ENCODE measurements around the gene AATF.
A peak's percentile ranks its signal among the peaks of the same experiment; 100 is the strongest.

Gene AATF

DNA sequence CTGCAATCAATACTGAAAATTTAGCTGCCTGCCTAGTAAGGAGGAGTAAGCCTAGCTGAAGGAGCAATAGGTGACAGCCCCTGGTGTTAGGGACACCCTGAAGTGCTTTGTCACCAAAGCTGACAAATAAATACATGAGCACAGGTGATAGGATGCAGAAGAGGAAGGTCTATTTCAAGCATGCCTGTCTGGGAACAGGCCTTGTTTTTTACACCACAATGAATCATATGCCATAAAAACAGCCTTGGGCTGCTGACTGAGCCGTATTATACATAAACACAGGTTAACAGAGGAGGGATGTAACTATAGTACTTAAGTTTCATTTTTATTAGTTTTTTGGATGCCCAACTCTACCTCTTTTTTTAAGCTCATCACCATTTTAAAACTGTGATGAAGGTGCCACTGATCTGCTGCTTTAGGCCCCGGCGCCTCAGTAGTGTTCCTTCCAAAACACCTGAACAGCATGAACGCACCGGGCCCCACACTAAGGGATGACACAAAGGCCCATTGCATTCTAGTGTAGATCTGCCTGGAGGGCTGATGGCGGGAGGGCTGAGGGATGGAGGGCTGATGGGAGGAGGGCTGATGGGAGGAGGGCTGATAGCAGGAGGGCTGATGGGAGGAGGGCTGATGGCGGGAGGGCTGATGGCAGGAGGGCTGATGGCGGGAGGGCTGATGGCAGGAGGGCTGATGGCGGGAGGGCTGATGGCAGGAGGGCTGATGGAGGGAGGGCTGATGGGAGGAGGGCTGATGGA, 150.3 kb downstream of the AATF start:
- Histone ChIP-seq H3K4me3 (ENCODE audit: severe bottlenecking) (no peak overlapping the region), H3K27me3 (ENCODE audit: insufficient read depth, poor library complexity, severe bottlenecking) (no peaks in the 10 kb centered on the region), H3K27ac (ENCODE audit: poor library complexity, severe bottlenecking) (no peak overlapping the region), H3K36me3 (ENCODE audit: low read depth) (peaks cover 73% of the 10 kb centered on the region), H3K9me3 (ENCODE audit: severe bottlenecking) (no peaks in the 10 kb centered on the region), H3K4me1 (ENCODE audit: insufficient read depth, poor library complexity, severe bottlenecking) (no peaks in the 10 kb centered on the region)
- TF ChIP-seq CTCF (IDR thresholded peaks at IDR 0.05; ENCODE audit: poor library complexity, severe bottlenecking), result no peak
- ATAC-seq (ENCODE audit: low read depth) (0 out of 3 replicates have a peak, but pooled peaks have one; percentile 14), DNase-seq (ENCODE audit: low spot score) (no peak)

DNA sequence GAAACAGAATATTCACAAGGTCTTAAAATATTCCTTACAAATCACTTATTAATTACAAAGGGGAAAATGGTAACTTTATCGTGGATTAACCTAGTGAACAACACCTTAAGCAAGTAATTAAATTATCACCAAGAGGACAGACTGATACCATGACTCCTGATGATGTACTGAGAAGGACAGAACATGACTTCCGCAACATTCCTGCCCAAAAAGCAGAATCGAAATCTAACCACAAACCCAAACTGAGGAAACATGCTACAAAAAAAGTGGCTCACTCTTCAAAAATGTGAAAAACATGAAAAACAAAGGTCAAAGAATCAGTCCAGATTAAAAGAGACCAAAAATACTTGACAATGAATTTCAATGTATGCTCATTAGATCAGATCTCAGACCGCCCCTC, 151.5 kb downstream of the AATF start:
- Histone ChIP-seq H3K4me1 (ENCODE audit: insufficient read depth, poor library complexity, severe bottlenecking) (no peaks in the 10 kb centered on the region), H3K27me3 (ENCODE audit: insufficient read depth, poor library complexity, severe bottlenecking) (no peaks in the 10 kb centered on the region), H3K4me3 (ENCODE audit: severe bottlenecking) (no peak overlapping the region), H3K9me3 (ENCODE audit: severe bottlenecking) (no peaks in the 10 kb centered on the region), H3K27ac (ENCODE audit: poor library complexity, severe bottlenecking) (no peak overlapping the region), H3K36me3 (ENCODE audit: low read depth) (peaks cover 71% of the 10 kb centered on the region)
- TF ChIP-seq CTCF (IDR thresholded peaks at IDR 0.05; ENCODE audit: poor library complexity, severe bottlenecking), result no peak
- DNase-seq (ENCODE audit: low spot score), result no peak
- no peak for ATAC-seq (ENCODE audit: low read depth)

DNA sequence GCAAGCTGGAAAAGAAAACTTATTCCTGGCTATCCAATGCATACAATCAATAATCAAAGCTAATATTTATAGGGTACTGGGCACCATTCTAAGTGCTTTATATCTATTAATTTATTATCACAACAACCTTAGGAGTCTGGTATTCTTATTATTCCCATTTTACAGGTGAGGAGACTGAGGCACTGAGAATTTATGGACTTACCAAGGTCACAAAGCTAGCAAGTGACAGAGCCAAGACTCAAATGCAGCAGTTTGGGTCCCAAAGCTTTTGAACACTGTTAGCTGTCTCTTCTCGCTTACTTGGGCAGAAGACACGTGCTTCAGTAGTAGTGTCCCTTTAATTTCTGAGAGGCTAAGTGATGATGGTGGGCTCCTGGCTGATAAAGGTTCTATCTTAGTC, 152.6 kb downstream of the AATF start:
- peaks cover 68% of the 10 kb centered on the region for H3K36me3 ChIP-seq (ENCODE audit: low read depth)
- no peak for TF ChIP-seq CTCF (IDR thresholded peaks at IDR 0.05; ENCODE audit: poor library complexity, severe bottlenecking)
- DNase-seq (ENCODE audit: low spot score) (no peak), ATAC-seq (ENCODE audit: low read depth) (no peak)
- H3K27ac ChIP-seq (ENCODE audit: poor library complexity, severe bottlenecking), result no peak overlapping the region
- no peak overlapping the region for H3K4me3 ChIP-seq (ENCODE audit: severe bottlenecking)
- no peaks in the 10 kb centered on the region for H3K4me1 ChIP-seq (ENCODE audit: insufficient read depth, poor library complexity, severe bottlenecking)
- H3K27me3 ChIP-seq (ENCODE audit: insufficient read depth, poor library complexity, severe bottlenecking), result no peaks in the 10 kb centered on the region
- H3K9me3 ChIP-seq (ENCODE audit: severe bottlenecking), result no peaks in the 10 kb centered on the region

GRCh38 chr17:37103231-37103630, 154.5 kb downstream of the AATF start:
- H3K36me3 ChIP-seq (ENCODE audit: low read depth), result peaks cover 61% of the 10 kb centered on the region
- H3K27ac ChIP-seq (ENCODE audit: poor library complexity, severe bottlenecking), result no peak overlapping the region
- no peaks in the 10 kb centered on the region for H3K9me3 ChIP-seq (ENCODE audit: severe bottlenecking)
- H3K27me3 ChIP-seq (ENCODE audit: insufficient read depth, poor library complexity, severe bottlenecking), result no peaks in the 10 kb centered on the region
- DNase-seq (ENCODE audit: low spot score) (no peak), ATAC-seq (ENCODE audit: low read depth) (no peak)
- H3K4me1 ChIP-seq (ENCODE audit: insufficient read depth, poor library complexity, severe bottlenecking), result no peaks in the 10 kb centered on the region
- TF ChIP-seq CTCF (IDR thresholded peaks at IDR 0.05; ENCODE audit: poor library complexity, severe bottlenecking), result no peak
- H3K4me3 ChIP-seq (ENCODE audit: severe bottlenecking), result no peak overlapping the region

- H3K27me3 ChIP-seq (ENCODE audit: insufficient read depth, poor library complexity, severe bottlenecking), result no peaks in the 10 kb centered on the region
- H3K4me3 ChIP-seq (ENCODE audit: severe bottlenecking), result no peak overlapping the region
- TF ChIP-seq CTCF (IDR thresholded peaks at IDR 0.05; ENCODE audit: poor library complexity, severe bottlenecking), result no peak
- no peak for DNase-seq (ENCODE audit: low spot score)
- no peaks in the 10 kb centered on the region for H3K4me1 ChIP-seq (ENCODE audit: insufficient read depth, poor library complexity, severe bottlenecking)
- peaks cover 82% of the 10 kb centered on the region for H3K36me3 ChIP-seq (ENCODE audit: low read depth)
- ATAC-seq (ENCODE audit: low read depth), result no peak
- no peaks in the 10 kb centered on the region for H3K9me3 ChIP-seq (ENCODE audit: severe bottlenecking)
- H3K27ac ChIP-seq (ENCODE audit: poor library complexity, severe bottlenecking), result no peak overlapping the region
Observed at GRCh38 chr17:37106049-37106448, 157.3 kb downstream of the AATF start.
